Measurements from ENCODE around the gene PLXNA2.

Gene PLXNA2

DNA sequence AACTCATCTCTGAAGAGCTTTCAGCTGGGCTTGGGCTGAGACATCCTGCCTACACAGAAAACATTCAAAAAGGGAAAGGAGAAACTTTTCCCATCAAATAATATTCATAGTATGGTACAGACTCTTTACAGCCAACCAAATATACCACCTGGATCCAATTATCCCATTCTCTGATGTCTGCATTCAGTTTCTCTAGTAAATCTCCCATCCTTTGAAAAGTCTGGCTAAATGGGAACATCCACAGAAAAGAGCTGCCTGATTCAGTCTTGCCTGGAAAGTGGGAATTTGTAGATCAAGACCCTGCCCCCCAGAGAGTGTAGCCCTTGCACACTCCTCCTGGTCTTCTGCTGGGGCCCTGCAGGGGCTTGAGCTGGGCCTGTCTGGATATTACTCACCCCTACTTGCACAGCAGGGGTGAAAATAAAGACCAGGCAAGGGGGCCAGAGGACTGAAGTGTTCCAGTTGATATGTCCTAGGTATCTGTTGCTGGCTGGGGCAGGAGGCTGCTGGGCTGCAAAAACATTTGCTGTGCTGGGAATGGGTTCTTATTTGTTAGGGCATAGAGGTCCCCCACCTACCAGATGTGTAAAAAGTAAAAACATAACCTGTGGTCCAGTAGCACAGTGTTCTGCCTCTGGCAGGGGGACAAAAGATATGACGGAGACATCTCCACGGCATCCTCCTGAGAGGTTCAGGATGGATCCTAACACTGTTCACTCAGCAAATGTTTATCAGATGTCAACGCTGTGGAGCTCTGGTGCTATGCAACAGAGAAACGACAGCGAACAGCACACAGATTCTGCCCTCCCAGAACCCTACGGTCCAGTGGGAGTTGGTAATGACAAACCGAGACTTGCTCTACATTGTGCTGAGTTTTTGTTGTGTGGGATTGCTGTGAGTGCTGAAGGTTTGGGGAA lies 140.3 kb downstream of the PLXNA2 start:
- TF ChIP-seq, protein P1, sequence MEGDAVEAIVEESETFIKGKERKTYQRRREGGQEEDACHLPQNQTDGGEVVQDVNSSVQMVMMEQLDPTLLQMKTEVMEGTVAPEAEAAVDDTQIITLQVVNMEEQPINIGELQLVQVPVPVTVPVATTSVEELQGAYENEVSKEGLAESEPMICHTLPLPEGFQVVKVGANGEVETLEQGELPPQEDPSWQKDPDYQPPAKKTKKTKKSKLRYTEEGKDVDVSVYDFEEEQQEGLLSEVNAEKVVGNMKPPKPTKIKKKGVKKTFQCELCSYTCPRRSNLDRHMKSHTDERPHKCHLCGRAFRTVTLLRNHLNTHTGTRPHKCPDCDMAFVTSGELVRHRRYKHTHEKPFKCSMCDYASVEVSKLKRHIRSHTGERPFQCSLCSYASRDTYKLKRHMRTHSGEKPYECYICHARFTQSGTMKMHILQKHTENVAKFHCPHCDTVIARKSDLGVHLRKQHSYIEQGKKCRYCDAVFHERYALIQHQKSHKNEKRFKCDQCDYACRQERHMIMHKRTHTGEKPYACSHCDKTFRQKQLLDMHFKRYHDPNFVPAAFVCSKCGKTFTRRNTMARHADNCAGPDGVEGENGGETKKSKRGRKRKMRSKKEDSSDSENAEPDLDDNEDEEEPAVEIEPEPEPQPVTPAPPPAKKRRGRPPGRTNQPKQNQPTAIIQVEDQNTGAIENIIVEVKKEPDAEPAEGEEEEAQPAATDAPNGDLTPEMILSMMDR (IDR thresholded peaks at IDR 0.05; ENCODE audit: insufficient read depth, missing control alignments), result no peak
- FAIRE-seq, result no peak

DNA sequence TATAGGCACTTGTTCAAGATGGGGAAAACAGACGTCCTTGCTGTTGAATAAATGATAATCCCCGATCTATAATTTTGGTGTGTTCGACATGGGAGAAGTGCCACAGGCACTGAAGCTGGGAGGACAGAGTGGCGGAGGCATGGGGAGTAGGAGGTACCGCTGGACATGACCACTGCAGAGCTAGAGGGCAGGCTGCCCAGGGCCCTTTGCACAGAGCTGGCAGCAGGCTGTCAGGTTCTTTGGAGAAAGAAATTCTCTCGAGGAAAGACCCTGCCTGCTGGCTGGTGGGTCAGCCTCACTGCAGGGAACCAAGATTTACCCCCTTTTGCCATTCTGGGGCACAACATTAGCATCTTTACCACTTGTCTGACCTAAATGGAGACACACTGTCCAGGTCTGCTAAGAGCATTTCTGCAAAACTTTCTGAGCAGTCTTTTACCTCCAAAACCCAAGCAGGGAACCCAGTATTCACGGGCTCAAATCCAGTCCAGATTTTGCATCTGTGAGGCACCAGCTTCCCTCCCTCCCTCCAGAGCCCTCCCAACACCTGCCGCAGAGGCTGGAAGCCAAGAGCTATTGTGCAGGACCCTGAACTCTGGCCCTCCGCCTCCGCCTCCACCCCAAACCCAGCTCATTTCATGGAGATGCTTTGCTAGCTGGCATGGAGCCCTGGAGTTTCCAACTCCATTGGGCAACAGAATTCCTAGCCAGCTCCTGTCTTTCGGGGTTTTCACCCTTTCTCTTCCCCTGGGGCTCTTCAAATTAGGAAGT lies 142.3 kb downstream of the PLXNA2 start:
- TF ChIP-seq, protein P1 (IDR thresholded peaks at IDR 0.05; ENCODE audit: insufficient read depth, missing control alignments), result no peak
- FAIRE-seq (no peak), DNase-seq (ENCODE audit: insufficient read length, low spot score) (no peak)

More for the DNA sequence above, 140.3 kb downstream of the PLXNA2 start:
- DNase-seq (ENCODE audit: insufficient read length, low spot score), result no peak

DNA sequence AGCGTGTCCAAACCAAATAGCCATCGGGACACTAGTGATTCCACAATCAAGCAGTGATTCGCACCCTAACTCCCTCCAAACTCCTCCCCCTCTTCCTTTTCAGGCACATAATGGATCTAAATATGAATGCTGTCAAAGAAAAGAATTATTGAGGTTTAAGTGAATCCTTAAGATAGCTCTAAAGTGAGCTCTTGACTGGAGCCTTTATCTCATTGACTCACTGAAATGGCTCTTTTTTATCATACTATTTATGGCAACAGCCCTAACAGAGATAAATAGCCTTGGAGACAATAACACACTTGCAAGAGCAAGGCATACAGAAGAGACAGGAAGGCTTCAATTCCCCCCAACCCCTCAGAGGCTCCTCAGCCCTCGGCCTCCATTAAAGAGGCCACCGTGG lies 143.3 kb downstream of the PLXNA2 start:
- DNase-seq (ENCODE audit: insufficient read length, low spot score) (no peak), FAIRE-seq (no peak)
- TF ChIP-seq, protein P1 (IDR thresholded peaks at IDR 0.05; ENCODE audit: insufficient read depth, missing control alignments), result no peak

DNA sequence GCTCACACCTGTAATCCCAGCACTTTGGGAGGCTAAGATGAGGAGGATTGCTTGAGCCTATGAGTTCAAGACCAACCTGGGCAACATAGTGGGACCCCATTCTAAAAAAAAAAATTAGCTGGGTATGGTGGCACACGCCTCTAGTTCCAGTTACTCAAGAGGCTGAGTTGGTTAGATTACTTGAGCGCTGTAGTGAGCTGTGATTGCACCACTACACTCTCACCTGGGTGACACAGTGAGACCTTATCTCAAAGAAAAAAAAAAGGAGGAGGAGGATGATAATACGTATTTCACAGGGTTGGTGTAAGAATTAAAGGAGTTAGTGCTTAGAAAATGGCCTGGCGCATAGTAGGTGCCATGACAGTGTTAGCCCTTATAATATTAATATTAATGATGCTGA lies 144.1 kb downstream of the PLXNA2 start:
- DNase-seq (ENCODE audit: insufficient read length, low spot score) (no peak), FAIRE-seq (no peak)
- TF ChIP-seq, protein P1 (IDR thresholded peaks at IDR 0.05; ENCODE audit: insufficient read depth, missing control alignments), result no peak

DNA sequence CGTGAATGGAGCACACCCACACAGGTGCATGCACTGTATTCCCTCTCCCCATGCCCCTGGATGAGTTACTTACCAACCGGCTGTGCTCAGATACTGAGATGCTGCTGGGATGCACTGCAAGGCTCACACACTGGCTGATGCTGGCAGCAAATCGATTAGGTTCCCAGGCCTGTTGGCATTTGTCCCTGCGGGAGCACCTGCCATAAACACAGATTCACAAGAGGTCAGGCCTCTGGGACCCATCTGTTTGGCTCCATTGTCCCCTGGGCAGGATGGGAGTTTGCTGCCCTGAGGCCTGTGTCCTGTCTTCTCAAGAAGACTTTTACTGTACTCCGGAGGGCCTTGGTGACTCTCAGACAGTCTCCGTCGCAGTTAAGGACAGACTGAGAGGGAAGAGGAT lies 145.4 kb downstream of the PLXNA2 start:
- DNase-seq (ENCODE audit: insufficient read length, low spot score) (no peak), FAIRE-seq (no peak)
- TF ChIP-seq, protein P1 (IDR thresholded peaks at IDR 0.05; ENCODE audit: insufficient read depth, missing control alignments), result no peak

DNA sequence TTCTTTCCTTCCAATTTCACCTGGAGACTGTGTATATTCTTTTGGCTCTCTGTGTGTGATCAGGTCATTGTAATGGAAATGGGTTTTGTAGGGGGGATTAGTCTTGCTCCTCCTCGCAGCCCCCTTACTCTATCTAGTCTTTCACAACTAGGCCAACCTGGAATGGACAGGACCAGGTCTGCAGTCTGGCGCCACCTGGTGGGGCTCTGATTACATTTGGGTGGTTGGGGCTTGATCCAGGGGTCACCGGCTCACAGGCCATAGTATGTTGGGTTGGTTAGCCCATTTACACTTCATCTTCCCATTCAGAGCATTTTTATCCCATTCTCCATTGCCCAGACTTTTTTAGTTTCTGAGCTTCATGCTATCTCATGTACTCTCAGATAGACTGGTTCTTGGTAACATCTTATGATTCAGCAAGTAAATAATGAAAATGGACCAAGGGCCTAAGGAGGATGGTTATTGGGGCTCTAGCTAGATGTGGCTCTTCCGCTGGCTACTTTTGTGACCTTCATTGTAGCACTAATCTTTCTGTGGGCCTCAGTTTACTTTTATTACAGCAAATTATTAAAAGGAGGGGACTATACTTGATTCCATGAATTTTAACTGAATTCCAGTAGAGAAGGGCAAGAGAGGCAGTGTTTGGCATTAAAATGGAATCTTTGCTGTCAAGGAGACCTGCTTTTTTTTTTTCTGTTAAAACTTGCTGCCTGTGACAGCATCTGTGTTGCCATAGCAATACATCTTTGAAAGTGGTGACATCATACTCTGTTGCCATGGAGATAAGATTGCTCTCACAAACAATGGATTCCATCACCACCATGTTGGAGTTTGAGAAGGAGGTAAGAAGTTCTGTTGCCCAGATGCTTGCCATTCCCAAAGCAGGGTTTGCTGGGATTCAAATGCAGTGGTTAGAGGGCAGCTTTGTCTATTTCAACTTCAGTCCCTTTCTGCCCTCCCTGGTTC lies 150.1 kb downstream of the PLXNA2 start:
- DNase-seq (ENCODE audit: insufficient read length, low spot score) (no peak), FAIRE-seq (no peak)
- TF ChIP-seq, protein P1 (IDR thresholded peaks at IDR 0.05; ENCODE audit: insufficient read depth, missing control alignments), result peak; percentile 96
